ENCODE results near the gene SLC35F6. TPM values are rescaled to one million over a fixed set of nuclear protein-coding genes. Genes with fewer than 3 reads are reported as not detected.

The SLC35F6 gene
- polyA plus RNA-seq, 1 experiment = 31.4 TPM

DNA sequence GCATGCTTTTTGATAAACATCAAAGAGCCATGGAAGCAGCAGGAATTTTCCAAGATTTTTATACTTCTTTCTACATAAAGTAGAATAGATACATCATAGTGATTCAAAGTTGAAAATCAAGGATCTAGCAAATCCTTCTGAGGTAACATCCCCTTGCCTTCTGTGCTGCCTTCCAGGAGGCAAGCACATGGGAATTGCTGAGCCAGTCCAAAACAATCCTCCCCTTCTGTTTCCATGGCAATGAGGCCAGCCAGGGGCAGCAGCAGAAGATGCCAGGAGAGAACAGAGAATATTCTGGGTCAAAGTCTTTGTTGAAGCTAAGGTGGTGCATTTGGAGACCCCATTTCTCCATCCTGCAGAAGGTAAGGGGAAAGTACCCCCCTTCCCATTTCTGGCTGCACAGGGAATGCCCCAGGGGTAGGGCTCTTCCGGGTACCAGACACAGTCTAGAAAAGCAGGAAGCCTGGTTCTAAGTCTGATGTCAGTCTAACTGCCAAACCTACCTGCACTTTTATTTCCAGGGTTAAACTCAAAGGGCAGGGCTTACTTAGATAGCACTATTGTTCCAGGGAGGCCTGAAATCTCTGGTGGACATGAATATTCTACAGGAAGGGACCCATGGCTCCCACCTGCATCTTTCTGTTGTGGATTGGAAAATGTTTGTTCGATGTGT is 43.8 kb downstream of the SLC35F6 start:
- no peak for DNase-seq (ENCODE audit: low read depth, low spot score)
- no peak overlapping the region for H3K4me3 ChIP-seq (ENCODE audit: low read depth, low read length)
- TF ChIP-seq, protein P1, sequence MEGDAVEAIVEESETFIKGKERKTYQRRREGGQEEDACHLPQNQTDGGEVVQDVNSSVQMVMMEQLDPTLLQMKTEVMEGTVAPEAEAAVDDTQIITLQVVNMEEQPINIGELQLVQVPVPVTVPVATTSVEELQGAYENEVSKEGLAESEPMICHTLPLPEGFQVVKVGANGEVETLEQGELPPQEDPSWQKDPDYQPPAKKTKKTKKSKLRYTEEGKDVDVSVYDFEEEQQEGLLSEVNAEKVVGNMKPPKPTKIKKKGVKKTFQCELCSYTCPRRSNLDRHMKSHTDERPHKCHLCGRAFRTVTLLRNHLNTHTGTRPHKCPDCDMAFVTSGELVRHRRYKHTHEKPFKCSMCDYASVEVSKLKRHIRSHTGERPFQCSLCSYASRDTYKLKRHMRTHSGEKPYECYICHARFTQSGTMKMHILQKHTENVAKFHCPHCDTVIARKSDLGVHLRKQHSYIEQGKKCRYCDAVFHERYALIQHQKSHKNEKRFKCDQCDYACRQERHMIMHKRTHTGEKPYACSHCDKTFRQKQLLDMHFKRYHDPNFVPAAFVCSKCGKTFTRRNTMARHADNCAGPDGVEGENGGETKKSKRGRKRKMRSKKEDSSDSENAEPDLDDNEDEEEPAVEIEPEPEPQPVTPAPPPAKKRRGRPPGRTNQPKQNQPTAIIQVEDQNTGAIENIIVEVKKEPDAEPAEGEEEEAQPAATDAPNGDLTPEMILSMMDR (IDR thresholded peaks at IDR 0.05; ENCODE audit: low read depth, low read length) = no peak
- H3K27ac ChIP-seq (ENCODE audit: low read depth, low read length) = no peak overlapping the region
- CTCF ChIA-PET = no interaction called here
- POLR2A ChIA-PET = no interaction called here
- H3K27me3 ChIP-seq (ENCODE audit: control insufficient read depth, insufficient read depth, low read length) = peaks cover 7% of the 10 kb centered on the region
- no peaks in the 10 kb centered on the region for H3K9me3 ChIP-seq (ENCODE audit: control insufficient read depth, insufficient read depth, low read length)

DNA sequence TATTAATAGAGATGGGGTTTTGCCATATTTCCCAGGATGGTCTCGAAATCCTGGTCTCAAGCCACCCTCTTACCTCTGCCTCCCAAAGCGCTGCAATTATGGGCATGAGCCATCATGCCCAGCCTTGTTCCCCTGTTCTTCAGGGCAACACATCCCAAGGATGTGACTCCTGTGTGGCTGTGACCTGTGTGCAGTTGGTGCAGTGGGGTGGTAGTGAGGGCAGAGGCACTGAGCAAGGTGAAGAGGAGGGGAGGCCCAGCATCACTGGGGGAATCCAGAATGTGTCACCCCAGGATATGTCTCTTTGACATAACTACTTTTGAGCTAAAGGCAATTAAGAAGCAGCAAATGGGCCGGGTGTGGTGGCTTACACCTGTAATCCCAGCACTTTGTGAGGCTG is 45.1 kb downstream of the SLC35F6 start:
- peaks cover 3% of the 10 kb centered on the region; the same call in 1 of the 2 replicates for H3K9me3 ChIP-seq (ENCODE audit: control insufficient read depth, insufficient read depth, low read length)
- no peak for DNase-seq (ENCODE audit: low read depth, low spot score)
- H3K27me3 ChIP-seq (ENCODE audit: control insufficient read depth, insufficient read depth, low read length) = peaks cover 7% of the 10 kb centered on the region
- POLR2A ChIA-PET = no interaction called here
- no peak overlapping the region for H3K27ac ChIP-seq (ENCODE audit: low read depth, low read length)
- TF ChIP-seq, protein P1 (IDR thresholded peaks at IDR 0.05; ENCODE audit: low read depth, low read length) = no peak
- H3K4me3 ChIP-seq (ENCODE audit: low read depth, low read length) = no peak overlapping the region
- CTCF ChIA-PET = no interaction called here

DNA sequence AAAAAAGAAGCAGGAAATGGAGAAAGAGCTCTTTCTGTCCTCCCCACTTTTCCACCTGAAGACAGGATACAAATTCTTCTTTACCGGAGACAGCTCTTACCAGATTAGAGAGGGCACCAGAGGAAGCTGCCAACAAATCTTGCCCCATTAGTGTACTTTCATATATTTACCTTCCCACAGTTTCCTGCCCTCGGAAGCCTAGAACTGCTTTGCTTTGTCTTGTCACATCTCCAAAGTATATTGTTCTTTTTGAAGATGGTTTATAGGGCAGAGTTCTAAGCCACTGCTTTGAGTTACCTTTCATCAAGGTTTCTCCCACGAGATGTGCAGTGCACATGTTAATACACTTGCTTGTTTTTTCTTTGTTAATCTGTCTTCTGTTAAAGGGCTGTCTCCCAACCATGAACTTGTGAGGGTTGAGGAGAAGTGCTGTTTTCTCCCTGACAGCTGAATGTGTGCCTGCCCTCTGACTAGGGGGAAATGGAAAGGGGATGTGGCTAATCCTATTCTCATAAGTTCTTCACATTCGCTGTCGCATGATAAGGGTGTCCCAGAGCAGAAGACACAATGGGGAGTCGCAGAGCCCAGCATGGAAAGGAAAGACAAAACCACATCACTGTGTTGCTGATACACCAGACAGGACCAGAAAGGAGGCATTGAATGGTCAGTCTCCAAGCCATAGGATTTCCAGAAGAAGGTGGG is 45.9 kb downstream of the SLC35F6 start:
- Histone ChIP-seq H3K9me3 (ENCODE audit: control insufficient read depth, insufficient read depth, low read length) (peaks cover 7% of the 10 kb centered on the region; the same call in 1 of the 2 replicates), H3K27me3 (ENCODE audit: control insufficient read depth, insufficient read depth, low read length) (peaks cover 7% of the 10 kb centered on the region), H3K4me3 (ENCODE audit: low read depth, low read length) (no peak overlapping the region), H3K27ac (ENCODE audit: low read depth, low read length) (no peak overlapping the region)
- TF ChIP-seq, protein P1 (IDR thresholded peaks at IDR 0.05; ENCODE audit: low read depth, low read length) = no peak
- POLR2A ChIA-PET = no interaction called here
- DNase-seq (ENCODE audit: low read depth, low spot score) = no peak
- CTCF ChIA-PET = no interaction called here

DNA sequence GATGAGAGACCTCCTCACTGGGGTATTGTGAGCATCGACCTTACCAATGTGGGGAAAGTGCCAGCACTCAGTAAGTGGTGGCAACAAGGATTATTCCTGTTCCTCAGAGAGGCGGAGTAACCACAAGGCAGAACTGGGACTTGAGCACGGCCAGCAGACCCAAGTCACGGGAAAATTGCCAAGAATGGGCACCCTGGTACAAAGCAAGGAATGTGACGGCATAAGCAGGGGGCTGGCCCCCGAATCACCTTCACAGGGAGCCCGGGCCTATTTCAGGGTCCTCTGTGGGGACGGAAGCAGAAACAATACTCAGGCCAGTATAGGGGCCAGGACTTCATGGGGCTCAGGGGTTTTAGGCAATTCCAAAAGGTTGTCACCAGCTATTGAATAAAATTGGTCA is 47.2 kb downstream of the SLC35F6 start:
- ChIA-PET POLR2A (no interaction called here), CTCF (no interaction called here)
- DNase-seq (ENCODE audit: low read depth, low spot score) = no peak

More for the DNA sequence above, 47.2 kb downstream of the SLC35F6 start:
- Histone ChIP-seq H3K9me3 (ENCODE audit: control insufficient read depth, insufficient read depth, low read length) (peaks cover 7% of the 10 kb centered on the region; the same call in 1 of the 2 replicates), H3K27me3 (ENCODE audit: control insufficient read depth, insufficient read depth, low read length) (peaks cover 7% of the 10 kb centered on the region), H3K4me3 (ENCODE audit: low read depth, low read length) (no peak overlapping the region), H3K27ac (ENCODE audit: low read depth, low read length) (no peak overlapping the region)
- TF ChIP-seq, protein P1 (IDR thresholded peaks at IDR 0.05; ENCODE audit: low read depth, low read length) = no peak

Data from AG04450 (cell line).